HG02840 (cell line): ENCODE measurements around the gene CNTNAP3.
"Not testable (repeated sequence)": the region's sequence is repeated elsewhere in the genome, so short reads cannot be mapped to it uniquely, and the experiment has no call there.

Source experiments
- ATAC-seq: cut with Tn5 transposase; IDR thresholded peaks from one replicate; pipeline ENCODE4 v1.9.1; 2021; ENCODE audit warnings: mild to moderate bottlenecking, moderate library complexity, moderate number of reproducible peaks; ENCODE audit not compliant: unreplicated experiment, low FRiP score

CNTNAP3 gene

DNA sequence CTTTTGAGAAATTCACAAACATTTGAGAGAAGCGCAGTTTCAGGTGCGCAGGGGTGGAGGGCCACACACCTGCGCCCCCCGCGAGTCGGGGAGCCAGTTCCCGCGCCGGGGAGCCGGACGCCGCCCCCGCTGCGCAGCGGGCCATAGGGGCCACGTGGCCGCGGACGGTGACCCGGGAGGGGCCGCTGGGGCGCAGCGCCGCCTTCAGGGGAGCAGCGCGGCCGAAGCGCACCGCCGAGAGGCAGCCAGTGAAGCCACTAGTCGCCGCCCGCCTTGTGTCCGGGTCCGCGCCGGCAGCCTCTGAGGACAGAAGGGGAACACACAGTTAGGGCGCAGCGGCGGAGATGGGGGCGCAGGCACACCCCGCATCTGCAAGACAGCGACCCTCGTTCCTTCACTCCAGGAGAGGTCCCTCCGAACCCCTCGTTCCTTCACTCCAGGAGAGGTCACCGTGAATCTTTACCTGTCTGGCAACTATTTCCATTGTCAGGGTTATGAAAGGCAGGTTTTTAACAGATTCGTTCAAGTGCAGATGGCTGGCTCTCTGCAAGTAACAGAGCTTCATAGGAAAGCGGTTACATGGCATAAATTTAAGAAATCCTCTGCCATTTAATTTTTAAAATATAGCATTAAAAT lies 209.2 kb downstream of the CNTNAP3 start:
- not testable (repeated sequence) for ATAC-seq

DNA sequence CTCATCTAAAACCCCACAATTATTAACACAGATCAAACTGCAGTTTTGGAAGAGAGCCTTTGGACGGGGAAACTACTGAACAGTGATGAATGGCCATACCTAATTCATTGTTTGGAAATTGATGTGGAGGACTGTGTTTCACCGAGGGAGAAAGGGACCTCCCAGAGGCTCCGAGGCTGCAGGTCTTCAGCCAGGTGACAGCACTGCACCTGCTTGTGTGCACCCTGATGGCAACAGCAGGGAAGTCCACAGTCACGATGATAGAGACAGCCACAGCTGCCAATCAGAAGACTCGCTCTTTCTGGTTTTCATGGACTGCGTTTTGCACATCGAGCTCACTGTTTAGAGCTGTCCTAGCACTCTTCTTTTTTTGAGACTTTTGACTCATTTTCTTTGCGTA lies 214.4 kb downstream of the CNTNAP3 start:
- not testable (repeated sequence) for ATAC-seq

DNA sequence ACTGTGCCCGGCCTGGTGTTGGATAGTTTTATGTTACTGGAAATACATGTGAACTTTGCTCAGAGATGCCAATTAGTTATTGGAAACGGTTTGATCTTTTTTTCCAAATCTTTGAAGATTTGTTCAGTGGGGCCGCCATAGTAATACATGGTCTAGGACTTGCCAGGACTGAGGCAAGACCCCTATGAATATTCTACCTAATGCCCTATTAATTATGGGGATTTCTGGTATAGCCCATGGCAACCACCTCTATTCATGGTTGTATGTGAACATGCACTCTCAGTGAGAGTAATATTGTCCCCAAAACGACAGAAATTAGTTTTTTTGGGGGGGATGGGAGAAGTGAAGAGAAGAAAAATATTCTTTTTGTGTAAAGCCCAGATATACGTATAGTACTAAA lies 220.3 kb downstream of the CNTNAP3 start:
- ATAC-seq, result not testable (repeated sequence)

- ATAC-seq, result not testable (repeated sequence)
Observed at GRCh38 chr9:39062966-39063365, 225.0 kb downstream of the CNTNAP3 start.

- not testable (repeated sequence) for ATAC-seq
Observed at GRCh38 chr9:39054453-39054852, 233.5 kb downstream of the CNTNAP3 start.

DNA sequence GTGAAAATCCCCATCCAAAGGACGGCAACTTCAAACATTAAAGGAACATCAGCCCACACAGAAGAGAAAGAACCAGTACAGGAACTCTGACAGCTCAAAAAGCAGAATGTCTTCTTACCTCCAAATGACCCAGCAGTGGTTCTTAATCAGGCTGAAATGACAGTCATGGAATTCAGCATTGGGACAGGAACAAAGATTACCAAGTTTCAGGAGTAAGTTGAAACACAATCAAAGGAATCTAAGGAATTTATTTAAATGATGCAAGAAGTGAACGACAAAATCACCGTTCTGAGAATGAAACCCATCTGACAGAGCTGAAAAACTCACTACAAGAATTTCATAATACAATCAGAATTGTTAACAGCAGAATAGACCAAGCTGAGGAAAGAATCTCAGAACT lies 241.1 kb downstream of the CNTNAP3 start:
- ATAC-seq, result not testable (repeated sequence)

- not testable (repeated sequence) for ATAC-seq
Observed at GRCh38 chr9:39042352-39042803, 245.6 kb downstream of the CNTNAP3 start.

GRCh38 chr9:39041774-39042173 lies 246.2 kb downstream of the CNTNAP3 start:
- ATAC-seq, result not testable (repeated sequence)

DNA sequence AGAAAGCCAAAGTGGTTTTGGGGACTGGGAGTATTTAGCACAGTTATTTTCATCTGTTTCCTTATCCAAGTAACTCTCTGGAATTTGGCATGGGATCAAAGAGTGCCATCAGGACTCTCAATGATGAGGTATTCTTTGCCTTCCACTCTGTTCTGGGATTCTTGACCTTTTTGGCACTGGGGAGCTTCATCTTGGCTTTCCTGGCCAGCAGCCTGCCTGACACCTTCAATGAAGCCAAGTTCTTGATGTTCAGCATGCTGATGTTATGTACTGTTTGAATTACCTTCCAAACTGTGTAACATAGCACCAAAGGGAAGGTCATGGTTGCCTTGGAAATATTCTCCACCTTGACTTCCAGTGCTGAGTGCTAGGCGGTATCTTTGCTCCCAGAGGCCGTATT lies 248.8 kb downstream of the CNTNAP3 start:
- not testable (repeated sequence) for ATAC-seq

- ATAC-seq, result not testable (repeated sequence)
Observed at GRCh38 chr9:39038221-39038620, 249.7 kb downstream of the CNTNAP3 start.

- ATAC-seq, result not testable (repeated sequence)
Observed at GRCh38 chr9:39033849-39034248, 254.1 kb downstream of the CNTNAP3 start.

DNA sequence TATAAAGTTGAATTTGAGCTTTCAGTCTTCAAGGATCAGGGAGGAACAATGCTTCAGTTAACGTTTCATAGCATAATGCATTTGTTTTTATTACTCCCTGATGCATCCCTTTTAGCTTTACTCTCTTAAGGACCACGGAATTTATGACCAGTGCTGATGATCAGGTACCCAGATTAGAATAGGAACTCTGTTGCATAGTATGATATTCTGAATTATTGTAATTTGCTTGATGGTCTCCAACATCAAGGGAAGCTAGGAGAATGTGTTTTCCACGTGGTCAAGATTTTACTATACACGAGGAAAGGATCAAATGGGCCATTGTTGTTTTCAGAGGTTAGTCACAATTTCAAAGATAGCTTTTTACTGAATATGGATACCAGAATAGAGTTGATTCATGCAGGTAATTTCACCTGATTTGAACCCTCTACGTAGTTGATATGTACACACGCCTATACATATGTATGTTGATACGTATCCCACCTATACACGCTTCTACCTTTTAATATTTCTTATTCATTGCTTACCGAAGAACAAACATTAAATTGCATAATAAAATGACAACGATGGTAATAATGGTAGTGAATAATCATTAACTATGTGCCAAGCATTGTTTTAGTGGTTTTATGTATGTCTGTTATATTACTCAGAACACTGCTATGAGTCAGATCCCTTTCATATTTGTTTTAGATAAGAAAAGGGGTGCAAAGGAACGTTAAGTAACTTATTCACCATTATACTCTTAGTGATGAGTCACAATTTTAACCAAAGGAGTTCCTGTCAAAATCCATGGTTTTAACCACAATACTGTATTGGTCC lies 257.6 kb downstream of the CNTNAP3 start:
- ATAC-seq, result not testable (repeated sequence)

DNA sequence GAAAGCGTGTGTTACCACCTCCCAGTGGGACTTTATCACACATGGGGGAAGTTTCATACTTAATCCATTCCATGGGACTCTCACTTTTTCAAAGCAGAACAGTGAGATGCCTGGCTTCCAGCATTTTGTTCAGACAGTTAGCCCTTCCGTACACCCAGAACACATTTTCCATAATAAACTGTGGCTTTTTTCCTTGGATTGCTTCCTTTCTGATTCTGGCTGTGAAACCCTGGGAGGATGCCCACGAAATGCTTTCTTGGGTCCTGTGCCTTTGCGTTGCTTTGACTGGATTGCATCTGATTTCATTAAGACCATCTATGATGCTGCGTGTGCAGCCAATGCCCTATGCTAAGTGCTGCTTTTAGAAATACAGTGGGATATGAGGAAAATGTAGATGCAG lies 259.1 kb downstream of the CNTNAP3 start:
- not testable (repeated sequence) for ATAC-seq

GRCh38 chr9:39028168-39028567 lies 259.8 kb downstream of the CNTNAP3 start:
- not testable (repeated sequence) for ATAC-seq

GRCh38 chr9:39025911-39026588 lies 261.9 kb downstream of the CNTNAP3 start:
- ATAC-seq, result not testable (repeated sequence)
